Measurements from ENCODE around the gene FHOD3.

Gene FHOD3

DNA sequence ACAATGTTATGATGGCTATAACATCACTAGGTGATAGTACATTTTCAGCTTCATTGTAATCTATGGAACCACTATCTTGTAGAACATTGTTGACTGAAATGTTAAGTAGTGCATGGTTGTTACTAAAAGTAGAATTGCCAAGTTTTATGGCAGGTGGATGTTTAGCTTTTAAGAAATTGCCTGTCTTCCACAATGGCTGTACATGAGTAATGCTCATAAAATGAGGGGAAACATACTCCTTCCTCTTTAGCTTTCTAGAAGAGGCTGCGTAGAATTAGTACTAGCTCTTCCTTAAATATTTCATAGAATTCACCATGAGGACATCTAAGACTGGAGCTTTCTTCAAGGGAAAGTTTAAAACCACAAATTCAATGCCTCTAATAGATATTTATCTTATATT is 370.3 kb downstream of the FHOD3 start:
- no peak for DNase-seq (ENCODE audit: low spot score)

DNA sequence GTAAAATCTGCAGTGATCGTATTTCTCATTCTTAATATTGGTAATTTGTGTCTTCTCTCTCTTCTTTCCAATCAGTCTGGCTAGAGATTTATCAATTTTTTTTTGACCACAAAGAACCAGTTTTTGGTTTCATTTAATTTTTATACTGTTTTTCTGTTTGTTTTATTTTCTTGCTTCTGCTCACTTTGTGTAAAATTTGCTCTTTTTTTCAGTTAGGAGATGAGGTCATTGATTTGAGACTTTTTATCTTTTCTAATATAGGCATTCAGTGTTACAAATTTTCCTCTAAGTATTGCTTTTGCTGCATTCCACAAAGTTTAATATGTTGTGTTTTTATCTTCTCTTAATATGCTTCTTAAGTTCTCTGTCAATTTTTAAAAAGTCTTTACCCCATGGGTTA is 370.8 kb downstream of the FHOD3 start:
- DNase-seq (ENCODE audit: low spot score) = no peak

DNA sequence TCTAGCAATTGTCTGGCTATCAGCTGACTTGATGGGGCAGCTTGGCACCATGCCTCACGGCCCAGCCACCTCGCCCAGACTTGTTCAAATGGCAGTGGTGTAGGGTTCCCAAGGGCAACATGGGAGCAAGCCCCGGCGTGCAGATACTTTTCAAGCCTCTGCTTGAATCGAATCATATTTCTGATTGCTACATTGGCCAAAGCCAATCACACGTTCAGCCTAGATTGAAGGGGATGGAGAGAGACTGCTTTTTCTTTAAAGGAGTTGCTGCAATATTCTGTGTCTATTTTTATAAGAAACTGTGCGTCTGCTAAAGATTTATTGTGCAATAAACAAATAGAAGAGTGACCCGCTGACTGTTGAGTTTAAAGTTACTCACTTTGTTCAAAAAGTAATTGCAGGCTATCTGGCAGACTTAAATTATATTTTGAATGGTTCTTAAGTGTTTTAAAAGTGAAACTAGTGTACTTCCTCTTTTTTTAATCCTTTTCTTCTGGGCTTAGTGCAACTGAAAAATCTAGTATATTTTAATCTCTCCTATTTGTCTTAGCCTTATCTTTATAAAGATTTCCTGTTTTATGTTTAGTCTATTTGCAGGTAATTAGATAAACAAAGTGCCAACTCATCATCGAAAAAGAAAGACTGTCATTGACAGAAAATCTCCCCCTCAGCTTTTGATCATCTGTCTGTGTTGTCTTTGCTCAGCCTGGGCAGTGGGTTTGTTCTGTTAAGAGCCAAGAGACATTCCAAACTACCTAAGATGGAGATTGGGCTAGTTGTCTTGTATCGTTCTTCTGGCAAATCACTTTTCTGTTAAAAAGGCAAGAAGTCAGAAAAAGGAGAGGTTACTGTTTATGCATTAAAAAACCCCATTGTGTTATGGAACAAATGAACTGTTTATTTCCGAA is 375.2 kb downstream of the FHOD3 start:
- peak; percentile 60 for DNase-seq (ENCODE audit: low spot score)

DNA sequence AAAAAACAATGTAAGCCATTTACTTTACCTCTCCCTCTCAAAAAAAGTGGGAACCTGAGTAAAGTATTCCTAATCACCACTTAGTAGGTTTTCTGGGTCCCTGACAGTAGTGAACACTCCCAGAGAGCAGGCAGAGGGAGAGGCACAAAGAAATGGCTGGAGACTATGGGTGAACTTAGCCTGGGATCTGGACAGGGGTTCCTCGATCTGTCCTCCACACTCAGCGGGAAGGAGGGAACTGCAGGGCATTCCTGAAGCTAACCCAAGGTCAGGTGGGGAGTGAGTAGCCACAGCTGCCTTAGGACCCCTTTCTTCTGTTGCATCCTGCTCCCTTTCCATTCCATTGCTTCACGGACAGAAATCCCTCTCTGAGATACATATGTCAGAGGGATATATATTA is 375.9 kb downstream of the FHOD3 start:
- DNase-seq (ENCODE audit: low spot score) = no peak

DNA sequence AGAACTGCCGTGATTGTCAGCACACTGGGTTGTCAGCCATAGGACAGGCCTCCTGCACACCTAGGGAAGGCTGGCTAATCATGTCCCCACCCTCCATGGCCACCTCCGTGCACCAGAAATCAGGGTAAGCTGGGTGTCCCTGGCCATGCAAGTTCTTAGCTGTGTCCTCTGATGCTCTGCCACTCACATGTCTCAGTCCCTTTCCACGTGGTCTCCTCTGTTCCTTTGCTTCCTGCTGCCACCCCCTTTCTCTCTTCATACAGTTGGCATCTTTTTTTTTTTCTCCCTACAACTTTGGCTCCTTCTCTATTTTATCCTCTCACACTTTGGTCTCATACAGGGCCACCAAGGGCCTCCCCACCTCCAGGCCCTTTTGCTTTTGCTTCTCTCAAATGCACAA is 377.6 kb downstream of the FHOD3 start:
- DNase-seq (ENCODE audit: low spot score) = no peak

DNA sequence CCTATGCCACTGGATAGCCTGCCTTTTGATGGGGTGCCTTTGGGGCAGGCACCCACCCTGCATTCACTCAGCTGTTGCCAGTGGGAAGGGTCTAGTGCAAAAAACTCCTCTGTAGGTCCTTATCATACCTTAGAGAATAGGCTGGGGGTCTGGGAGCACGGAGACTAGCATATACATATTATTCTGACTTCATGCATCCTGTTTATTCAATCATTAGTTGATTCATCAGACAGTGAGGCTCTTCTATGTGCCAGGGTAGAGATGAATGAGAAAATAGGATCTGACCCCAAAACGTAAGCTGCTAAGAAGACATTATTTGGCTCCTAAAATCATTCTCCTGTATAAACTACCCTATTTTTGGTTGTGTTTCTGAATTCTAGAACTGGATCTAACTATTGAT is 378.0 kb downstream of the FHOD3 start:
- DNase-seq (ENCODE audit: low spot score) = no peak

DNA sequence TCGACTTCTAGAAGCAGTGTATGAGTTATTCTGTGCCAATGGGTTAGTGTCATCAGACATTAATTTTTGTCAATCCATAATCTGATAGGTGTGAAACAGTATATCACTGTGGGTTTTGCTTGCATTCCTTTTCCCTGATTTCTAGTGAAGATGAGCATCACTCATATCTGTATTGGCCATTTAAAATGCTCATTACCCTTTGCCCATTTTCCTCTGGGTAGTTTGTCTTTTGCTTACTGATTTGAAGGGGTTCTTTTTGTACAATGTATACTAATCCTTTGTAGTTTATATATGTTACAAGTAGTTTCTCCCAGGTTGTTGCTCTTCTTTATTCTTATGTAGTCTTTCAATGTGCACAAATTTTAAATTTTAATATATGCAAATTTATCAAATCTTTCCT is 379.1 kb downstream of the FHOD3 start:
- DNase-seq (ENCODE audit: low spot score) = no peak

DNA sequence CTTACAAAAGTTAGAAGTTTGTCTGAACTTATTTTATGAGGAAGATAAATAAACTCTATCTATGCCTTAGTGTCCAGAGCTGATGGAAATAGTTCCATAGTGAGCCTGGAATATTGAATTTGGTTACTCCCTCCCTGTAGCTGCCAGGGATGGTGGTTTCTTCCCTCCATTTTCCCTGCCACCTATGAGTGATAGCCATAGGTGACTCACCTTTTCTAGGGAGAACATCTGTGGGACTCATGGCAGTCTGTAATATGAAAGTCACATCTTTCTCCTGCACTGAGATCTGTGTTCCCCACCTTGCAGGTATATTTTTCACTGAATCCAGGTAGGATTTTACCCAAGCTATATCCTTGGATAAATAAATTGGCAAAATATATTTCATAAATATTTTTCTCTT is 382.5 kb downstream of the FHOD3 start:
- no peak for DNase-seq (ENCODE audit: low spot score)

DNA sequence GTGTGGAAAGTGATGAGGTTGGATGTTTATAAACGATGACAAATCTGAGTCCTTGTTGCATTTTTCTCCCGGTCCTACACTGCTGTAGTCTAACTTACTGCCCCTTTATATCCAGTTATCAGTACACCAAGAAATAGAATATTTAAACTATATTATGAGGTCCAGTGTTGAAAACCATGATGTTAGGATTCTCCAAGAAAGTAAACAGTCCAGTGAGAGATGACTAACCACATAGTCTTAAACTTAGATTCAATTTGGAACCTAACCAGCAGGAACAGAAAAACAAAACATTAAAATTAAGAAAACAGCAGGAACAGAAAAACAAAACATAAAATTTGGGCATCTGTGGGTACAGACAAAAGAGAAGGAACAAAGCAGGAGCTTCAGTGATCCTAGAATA is 388.1 kb downstream of the FHOD3 start:
- no peak for DNase-seq (ENCODE audit: low spot score)

DNA sequence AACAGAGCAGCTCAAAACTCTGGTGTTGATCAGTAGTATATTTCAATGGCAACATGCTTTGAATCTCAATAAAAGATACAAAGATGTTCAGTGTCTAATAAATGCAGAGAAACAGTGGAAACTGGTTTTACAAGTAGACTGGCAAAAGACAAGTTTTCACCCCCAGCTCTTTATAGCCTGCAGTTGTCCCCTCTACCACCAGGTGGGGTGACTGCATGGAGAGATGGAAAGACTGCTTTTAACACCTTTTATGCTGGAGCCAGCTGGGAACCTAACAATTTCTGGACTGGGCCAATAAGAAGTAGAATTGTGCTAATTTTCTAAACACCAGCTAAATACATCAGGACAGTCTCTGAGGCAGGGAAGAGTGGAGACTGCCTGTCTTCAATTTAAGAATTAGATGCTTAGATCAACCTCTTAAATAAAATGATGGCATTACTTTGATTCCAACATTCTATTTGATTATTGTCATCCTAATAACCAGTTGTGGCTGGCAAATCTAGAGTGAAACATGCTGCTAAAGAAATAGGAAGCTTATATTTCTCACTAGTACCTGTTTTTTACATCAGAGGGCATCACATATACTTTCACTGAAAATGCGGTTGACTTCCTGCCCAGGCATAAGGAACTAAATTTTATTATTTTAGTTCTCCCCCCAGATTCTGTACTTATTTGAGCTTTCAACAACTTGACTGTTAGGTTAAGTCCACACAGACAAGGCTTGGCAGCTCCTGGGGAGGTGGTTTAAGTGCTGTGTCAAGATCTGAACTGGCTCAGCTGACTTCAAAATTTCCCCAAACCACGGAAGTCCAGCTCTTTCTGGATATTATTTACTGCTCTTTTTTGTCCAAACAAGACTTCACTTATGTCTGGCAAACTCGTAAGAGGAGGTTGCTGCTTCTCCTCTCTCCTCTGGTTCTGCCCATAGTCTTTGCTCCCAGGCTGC is 390.8 kb downstream of the FHOD3 start:
- peak; percentile 77 for DNase-seq (ENCODE audit: low spot score)

DNA sequence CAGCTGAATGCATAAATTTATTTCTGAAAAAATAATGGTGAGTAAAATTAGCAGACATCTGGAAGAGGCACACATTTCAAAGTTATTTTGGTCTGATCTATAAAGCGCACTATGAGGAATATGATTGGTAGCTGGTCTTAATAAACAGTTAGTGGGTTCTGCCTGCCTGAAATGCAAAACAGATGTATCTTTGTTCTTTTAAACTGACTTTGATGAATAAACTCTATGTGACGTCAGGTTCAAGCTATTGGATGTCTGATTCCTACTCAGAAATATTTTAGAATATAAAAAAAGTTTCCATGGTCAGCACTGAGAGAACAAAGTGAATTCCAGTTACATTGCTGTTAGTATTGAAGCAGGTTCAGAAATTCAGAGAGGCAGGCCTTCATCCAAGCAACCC is 394.9 kb downstream of the FHOD3 start:
- DNase-seq (ENCODE audit: low spot score) = peak; percentile 81

DNA sequence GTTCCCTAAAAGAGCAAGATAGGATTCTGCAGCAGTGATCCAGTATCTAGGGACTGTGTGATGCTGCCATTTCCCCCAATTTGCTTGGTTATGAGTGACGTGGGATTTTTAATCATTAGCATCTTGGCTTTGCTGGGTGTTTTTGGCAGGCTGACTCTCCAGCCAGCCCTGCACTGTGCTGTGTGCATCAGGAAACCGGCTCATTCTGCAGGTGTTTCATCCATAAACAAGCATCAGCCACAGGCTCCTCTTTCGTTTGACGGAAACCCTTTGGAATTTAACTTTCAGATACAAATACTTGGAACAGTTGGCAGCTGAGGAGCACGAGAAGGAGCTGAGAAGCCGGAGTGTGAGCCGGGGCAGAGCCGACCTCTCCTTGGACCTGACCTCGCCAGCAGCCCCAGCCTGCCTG is 395.4 kb downstream of the FHOD3 start:
- peak; percentile 47 for DNase-seq (ENCODE audit: low spot score)

DNA sequence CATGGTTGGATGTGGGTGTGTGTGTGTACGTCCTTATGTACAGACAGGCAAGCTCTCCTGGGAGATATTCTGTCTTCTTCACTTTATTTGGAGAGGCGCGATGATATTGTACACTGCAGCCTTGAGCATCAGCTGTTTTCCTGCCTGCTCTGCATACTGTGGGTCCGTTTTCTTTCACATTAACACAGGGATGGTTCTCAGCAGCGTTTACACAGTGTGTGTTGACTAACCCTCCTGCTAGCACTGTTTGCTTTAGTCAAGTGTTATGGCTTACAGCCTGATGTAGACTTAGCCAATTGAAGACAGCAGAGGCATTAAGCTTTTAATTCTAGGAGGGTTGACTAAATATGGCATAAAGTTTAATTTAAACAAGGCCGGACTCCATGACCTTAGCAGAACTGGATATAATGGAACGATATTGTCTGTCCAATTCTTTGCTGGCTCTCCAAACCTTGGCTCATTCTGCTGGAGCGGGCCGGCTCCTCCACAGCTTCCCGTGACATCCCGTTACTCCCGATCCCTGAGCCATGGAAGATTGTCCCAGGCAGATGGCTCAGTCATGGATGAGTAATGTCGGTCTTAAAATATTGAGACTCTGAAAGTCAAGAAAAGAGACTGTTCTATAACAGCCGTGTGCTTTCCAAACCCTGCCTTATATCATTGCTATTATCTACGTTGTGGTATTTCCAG is 396.6 kb downstream of the FHOD3 start:
- DNase-seq (ENCODE audit: low spot score) = peak; percentile 64

DNA sequence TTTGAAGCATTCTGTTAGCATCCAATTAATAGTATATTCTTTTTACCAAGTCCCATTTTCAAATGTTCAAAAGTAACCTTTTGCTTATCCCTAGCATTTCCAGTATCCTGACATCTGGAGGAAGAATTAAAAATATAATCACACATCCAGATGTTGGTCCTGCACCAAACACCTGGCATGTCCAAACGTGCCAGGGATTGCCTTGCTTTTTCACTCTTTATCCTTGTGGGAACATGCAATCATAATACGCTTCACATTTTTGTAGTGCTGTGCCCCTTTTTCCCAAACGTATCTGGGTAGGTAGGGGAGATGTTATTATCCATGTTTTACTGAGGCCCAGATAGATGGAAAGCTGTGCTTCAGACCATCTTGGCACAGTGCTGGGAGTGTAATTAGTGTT is 398.3 kb downstream of the FHOD3 start:
- no peak for DNase-seq (ENCODE audit: low spot score)

DNA sequence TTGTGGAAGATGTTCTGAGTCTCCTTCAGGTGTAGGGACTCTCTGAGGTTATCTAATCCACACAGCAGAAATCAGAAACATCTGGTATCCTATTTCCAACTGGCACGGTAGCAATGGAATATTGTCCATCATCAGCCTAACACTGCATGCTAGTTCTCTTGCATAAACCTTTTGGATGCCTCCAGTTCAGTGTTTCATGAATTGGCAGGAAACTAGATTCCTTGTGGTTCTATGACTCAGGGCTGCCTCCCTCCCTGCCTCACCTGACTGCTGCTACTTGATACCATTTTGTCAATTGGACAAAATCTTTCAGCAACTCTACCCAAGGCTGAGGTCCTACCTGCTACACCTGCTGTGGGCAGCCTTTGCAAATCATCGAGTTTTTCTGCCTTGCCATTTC is 400.4 kb downstream of the FHOD3 start:
- peak; percentile 85 for DNase-seq (ENCODE audit: low spot score)

DNA sequence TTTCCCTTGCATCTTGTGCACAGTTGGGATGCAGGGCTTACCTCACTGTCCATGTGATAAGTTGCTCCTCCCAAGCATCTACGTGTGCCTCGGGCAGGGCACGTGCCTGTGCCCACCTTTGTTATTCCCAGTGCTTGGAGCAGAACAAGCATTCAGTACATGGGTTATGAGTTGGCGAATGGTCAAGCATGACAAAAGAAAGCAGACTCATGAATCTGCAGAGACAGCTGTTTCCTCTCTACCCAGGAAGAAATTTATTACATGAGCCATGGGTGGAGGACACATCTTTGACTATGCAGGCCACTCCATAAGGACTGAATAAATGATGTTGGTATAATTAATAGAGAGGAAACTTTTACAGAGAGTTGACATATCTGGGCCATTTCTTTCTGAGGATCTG is 403.4 kb downstream of the FHOD3 start:
- no peak for DNase-seq (ENCODE audit: low spot score)

DNA sequence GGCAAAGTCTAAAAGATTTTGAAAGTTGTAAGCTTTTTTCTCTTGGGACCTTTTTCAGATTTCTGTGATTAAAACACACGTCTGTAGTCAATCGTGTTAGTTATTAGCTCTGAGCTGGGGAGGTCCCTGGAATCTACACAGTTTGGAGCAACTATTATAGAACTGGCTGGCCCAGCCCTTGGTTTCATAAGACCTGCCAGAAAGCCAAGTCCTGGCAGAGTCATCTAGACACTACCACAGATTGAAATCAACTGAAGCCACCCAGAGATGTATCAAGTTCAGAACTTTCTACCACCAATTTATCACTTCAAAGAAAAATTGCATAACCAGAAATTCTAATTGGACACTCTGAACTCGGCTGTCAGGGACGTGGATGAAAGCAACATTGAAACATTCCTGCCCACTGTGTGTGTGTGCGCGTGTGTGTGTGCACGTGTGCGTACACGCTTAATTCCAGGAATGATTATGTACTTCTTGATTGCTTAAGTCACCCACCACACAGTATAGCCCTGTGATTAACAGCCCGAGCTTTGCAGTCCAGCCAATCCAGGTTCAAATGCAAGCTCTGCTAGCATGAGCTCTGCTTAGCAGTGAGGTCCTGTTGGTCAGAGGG is 405.0 kb downstream of the FHOD3 start:
- DNase-seq (ENCODE audit: low spot score) = peak; percentile 52

DNA sequence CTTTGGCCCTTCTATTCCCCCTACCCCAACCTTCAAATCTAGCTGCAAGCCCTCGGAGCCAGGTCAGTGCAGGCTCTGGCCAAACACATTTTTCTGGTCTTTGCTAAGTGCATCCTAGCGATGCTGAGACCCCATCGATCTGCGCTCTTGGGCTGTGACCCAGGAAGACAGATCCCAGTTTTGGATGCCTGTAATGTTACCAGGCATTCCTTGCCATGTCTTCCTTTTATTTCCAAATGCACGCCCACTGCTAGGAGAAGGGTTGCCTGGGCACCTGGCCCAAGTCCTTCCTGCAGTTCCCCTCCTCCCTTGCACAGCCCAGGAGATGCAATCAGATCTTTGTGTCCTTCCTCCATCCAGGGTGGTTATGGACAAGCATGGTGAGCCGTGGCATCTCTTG is 406.6 kb downstream of the FHOD3 start:
- no peak for DNase-seq (ENCODE audit: low spot score)

DNA sequence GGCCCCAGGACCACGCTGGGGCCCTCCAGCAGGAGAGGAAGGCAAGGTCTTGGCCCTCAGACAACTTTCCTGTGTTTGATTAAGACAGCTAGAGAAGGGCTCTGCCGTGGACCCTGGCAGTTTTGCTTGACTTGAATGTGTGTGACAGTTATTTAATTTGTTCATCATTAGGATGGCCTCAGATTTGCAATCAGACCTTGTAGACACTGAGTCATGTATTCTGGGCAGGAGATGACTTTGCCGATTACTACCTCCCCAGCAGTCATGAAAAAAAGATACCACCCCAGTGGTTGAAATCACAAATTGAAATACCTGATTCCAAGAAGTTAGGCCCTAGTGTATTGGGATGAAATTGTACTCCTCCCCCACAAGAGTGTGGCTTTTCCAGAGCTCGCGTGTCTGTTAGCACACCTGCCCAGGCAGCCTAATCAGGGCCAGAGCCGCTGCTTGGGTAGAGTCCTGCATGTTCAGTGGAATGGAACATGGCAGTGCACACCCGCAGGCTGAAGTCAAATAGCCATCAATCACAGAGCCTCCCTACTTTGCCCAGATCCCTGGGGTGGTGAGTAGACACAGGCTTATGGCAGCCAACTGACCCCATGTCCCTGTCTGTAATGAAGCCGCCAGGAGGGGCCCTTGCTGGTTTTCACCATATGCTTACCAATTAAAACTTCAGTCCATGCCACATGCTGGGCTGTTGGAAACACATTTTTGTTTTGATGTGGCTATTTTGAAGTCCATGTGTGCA is 408.8 kb downstream of the FHOD3 start:
- peak; percentile 55 for DNase-seq (ENCODE audit: low spot score)

DNA sequence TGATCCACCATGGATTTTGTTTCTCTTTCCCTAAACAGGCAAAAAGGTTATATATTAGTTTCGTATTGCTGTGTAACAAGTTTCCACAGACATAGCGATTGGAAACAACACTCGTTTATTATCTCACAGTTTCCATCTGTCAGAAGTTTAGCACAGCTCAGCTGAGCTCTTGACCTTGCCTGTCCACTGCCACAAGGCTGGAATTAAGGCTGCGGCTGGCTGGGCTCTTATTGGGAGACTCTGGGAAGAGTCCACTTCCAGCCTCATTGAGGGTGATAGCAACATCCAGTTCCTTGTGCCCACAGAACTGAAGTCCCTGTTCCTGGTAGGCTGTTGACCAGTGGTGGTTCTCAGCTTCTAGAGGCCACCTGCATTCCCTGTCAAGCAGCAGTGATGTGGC is 410.9 kb downstream of the FHOD3 start:
- no peak for DNase-seq (ENCODE audit: low spot score)

DNA sequence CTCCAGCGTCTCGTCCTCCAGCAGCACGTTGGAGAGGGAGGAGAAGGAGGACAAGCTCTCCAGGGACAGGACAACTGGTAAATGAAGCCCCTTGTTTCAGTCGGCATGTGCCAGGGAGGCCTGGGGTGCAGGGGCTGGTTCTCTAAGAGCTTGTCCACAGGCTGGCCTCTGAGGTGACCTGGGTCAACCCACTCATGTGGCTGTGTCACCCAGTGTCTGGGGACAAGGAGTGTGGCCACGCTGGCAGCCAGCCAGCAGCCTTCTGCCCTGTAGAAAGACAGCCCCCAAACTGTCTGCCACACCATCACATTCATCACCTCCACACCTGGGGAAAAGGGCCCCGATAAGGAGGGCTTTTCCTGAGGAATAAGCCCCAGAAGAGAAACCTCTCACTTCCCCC is 411.8 kb downstream of the FHOD3 start:
- DNase-seq (ENCODE audit: low spot score) = no peak

Measured in GM03348 (cell line).